ENCODE data around the gene FAM168A.

DNA sequence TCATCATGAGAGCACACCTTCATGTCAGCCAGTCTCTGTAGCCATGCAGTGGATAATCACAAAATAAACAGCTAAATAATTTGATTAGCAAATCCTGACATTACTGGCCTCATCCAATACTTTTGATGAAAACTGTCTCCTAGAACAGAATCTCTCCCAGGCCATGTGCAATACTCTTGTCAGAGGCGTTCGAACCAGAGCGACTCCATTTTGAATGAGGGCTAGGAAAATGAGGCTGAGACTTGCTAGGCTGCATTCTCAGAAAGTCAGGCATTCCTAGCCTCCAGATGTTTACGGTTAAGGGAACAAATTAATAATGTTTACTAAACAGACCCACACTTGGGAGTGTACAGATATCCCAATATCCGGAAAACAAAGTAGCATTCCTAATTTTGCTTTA is 69.9 kb downstream of the FAM168A start:
- TF ChIP-seq CTCF (IDR thresholded peaks at IDR 0.05; ENCODE audit: low read length) (no peak), EZH2 (optimal IDR thresholded peaks at IDR 0.05; ENCODE audit: low read depth, low read length) (no peak), EZH2phosphoT487 (IDR thresholded peaks at IDR 0.05; ENCODE audit: low read length) (no peak)
